A549 (cell line): ENCODE data around the gene CMIP.

ENCODE experiments used
- CTCF ChIP-seq: fragments of >200 bp; sonication (Bioruptor Twin); formaldehyde crosslinking; IDR thresholded peaks from 3 replicates; pipeline ENCODE4 v1.5.1; 2016
- EP300 ChIP-seq, 2 experiments: fragments of >200 bp; sonication (Bioruptor Twin); formaldehyde crosslinking; IDR thresholded peaks; 2 replicates in 1 of 2; 3 replicates in 1 of 2; pipeline ENCODE4 v1.6.1; 2016 to 2017
- HMGXB4 ChIP-seq: fragments of 250-450 bp; sonication (Bioruptor Pico); IDR thresholded peaks from 2 replicates; pipeline ENCODE4 v1.5.0; 2021; ENCODE audit warnings: mild to moderate bottlenecking, moderate library complexity, borderline replicate concordance
- JUNB ChIP-seq: fragments of >200 bp; sonication (Bioruptor Twin); formaldehyde crosslinking; IDR thresholded peaks from 2 replicates; pipeline ENCODE4 v1.6.1; 2016
- KDM5A ChIP-seq: fragments of 200-600 bp; sonication (generic); IDR thresholded peaks from 2 replicates; pipeline ENCODE4 v1.6.1; 2016; ENCODE audit warnings: antibody characterized with exemption, mild to moderate bottlenecking
- MAZ ChIP-seq: fragments of 150-350 bp; IDR thresholded peaks from 2 replicates; pipeline ENCODE4 v1.6.1; 2014; ENCODE audit warnings: antibody characterized with exemption, low read depth, low read length, borderline replicate concordance
- MYC ChIP-seq: IDR thresholded peaks from 2 replicates; pipeline ENCODE4 v1.6.1; 2012; ENCODE audit warnings: mild to moderate bottlenecking, inconsistent platforms, low read length, improper control_type of control experiment, borderline replicate concordance
- POLR2A ChIP-seq: IDR thresholded peaks from 2 replicates; pipeline ENCODE4 v1.6.1; 2012; ENCODE audit warnings: mild to moderate bottlenecking, low read length
- USF2 ChIP-seq: fragments of 450-650 bp; IDR thresholded peaks from 2 replicates; pipeline ENCODE4 v1.6.1; 2014; ENCODE audit warnings: antibody characterized with exemption
- ZFP36 ChIP-seq: fragments of 450-650 bp; IDR thresholded peaks from 2 replicates; pipeline ENCODE4 v1.6.1; 2014; ENCODE audit warnings: borderline replicate concordance; ENCODE audit not compliant: partially characterized antibody

- TF ChIP-seq MYC (no peak), CTCF (no peak), ZFP36 (no peak), JUNB (no peak), HMGXB4 (CRISPR knock-in tag) (no peak), USF2 (no peak), EP300 (IDR thresholded peaks at IDR 0.05) (no peak), POLR2A (no peak), MAZ (no peak), KDM5A (no peak)
Measured at GRCh38 chr16:81552743-81553079, 108.1 kb downstream of the CMIP start.
